Upper lobe of right lung (tissue), 1 donor: ENCODE measurements around the gene NLRP8. TPM values are rescaled to one million over a fixed set of nuclear protein-coding genes. Genes with fewer than 3 reads are reported as not detected.

Source experiments
- ATAC-seq: fragments of 200-7000 bp; cut with Tn5 transposase; one replicate; pipeline ENCODE4 v1.9.1; 2020; ENCODE audit warnings: mild to moderate bottlenecking, moderate library complexity
- DNase-seq: peaks from one replicate; pipeline ENCODE4 v3.0.0-alpha.2; 2020
- H3K27ac ChIP-seq: fragments of 200-600 bp; one replicate; pipeline ENCODE4 v1.8.0; 2022
- H3K27me3 ChIP-seq: fragments of 200-600 bp; one replicate; pipeline ENCODE4 v1.8.0; 2022; ENCODE audit warnings: mild to moderate bottlenecking
- H3K36me3 ChIP-seq: fragments of 200-600 bp; one replicate; pipeline ENCODE4 v1.8.0; 2022
- H3K4me1 ChIP-seq: fragments of 200-600 bp; one replicate; pipeline ENCODE4 v1.8.0; 2022
- H3K4me3 ChIP-seq: fragments of 200-600 bp; one replicate; pipeline ENCODE4 v1.8.0; 2022; ENCODE audit warnings: mild to moderate bottlenecking
- H3K9me3 ChIP-seq: fragments of 200-600 bp; one replicate; pipeline ENCODE4 v1.8.0; 2022
- intact Hi-C: fragments of 100-400 bp; cut with DNase I; formaldehyde crosslinking; loops from one replicate; pipeline ENCODE4 v1.11.0; 2022
- total RNA-seq: library from RNA; stranded (reverse); fragmentation: NEBNext Ultra II Directional; extraction: Animal tissue kit (Norgen Biotek cat#: 25700); gene quantifications from one replicate; pipeline ENCODE4 v1.2.1, GENCODE V29; 2021
- TF ChIP-seq, protein P1 (sequence below): fragments of 200-600 bp; IDR thresholded peaks from one replicate; pipeline ENCODE4 v1.8.0; 2022; ENCODE audit warnings: antibody characterized with exemption
- donor health status: DM: no; HTN: yes; CAD: no; lungs with severe emphysema.

The NLRP8 gene
- total RNA-seq, 1 donor from 2014 or later, result not detected

DNA sequence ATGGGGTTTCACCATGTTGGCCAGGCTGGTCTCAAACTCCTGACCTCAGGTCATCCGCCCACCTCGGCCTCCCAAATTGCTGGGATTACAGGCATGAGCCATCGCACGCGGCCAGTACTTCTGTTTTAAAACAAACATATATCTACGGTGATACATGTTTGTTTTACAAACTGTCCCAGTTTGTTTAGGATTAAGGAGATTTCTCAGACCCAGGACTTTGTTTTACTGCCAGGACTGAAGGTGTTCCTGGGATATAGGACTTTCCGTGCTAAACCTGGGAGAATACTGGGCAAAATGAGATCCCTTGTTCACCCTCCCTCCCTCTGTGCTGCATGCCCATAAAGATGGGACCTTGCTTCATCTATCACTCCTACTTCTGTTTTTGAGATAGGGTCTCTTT is 8.8 kb downstream of the NLRP8 start:
- no peak for ATAC-seq
- TF ChIP-seq, protein P1, sequence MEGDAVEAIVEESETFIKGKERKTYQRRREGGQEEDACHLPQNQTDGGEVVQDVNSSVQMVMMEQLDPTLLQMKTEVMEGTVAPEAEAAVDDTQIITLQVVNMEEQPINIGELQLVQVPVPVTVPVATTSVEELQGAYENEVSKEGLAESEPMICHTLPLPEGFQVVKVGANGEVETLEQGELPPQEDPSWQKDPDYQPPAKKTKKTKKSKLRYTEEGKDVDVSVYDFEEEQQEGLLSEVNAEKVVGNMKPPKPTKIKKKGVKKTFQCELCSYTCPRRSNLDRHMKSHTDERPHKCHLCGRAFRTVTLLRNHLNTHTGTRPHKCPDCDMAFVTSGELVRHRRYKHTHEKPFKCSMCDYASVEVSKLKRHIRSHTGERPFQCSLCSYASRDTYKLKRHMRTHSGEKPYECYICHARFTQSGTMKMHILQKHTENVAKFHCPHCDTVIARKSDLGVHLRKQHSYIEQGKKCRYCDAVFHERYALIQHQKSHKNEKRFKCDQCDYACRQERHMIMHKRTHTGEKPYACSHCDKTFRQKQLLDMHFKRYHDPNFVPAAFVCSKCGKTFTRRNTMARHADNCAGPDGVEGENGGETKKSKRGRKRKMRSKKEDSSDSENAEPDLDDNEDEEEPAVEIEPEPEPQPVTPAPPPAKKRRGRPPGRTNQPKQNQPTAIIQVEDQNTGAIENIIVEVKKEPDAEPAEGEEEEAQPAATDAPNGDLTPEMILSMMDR, result no peak
- Histone ChIP-seq H3K4me1 (no peaks in the 10 kb centered on the region), H3K36me3 (no peaks in the 10 kb centered on the region), H3K27me3 (no peaks in the 10 kb centered on the region), H3K9me3 (no peaks in the 10 kb centered on the region), H3K27ac (no peak overlapping the region), H3K4me3 (no peak overlapping the region)
- intact Hi-C loops, result no loop called here
- DNase-seq, result no peak

DNA sequence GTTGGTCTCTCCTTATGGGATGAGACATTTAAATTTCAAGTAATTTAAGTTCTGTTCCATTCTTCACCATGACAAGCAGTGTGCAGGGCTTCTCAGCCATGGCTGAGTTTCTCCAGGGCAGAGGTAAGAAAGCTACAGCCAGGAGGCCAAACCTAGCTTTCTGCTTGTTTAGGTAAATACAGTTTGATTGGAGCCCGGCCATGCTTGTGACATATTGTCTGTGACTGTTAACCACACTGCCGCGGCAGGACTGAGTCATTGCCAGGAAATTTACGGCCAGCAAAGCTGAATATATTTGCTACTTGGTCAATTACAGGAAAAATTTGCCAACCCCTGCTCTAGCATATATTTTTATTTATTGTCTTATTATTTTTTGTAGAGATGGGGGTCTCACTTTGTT is 10.7 kb downstream of the NLRP8 start:
- Histone ChIP-seq H3K4me1 (no peaks in the 10 kb centered on the region), H3K36me3 (no peaks in the 10 kb centered on the region), H3K27me3 (no peaks in the 10 kb centered on the region), H3K4me3 (no peak overlapping the region), H3K27ac (no peak overlapping the region), H3K9me3 (no peaks in the 10 kb centered on the region)
- TF ChIP-seq, protein P1, result no peak
- intact Hi-C loops, result no loop called here
- DNase-seq (no peak), ATAC-seq (no peak)

DNA sequence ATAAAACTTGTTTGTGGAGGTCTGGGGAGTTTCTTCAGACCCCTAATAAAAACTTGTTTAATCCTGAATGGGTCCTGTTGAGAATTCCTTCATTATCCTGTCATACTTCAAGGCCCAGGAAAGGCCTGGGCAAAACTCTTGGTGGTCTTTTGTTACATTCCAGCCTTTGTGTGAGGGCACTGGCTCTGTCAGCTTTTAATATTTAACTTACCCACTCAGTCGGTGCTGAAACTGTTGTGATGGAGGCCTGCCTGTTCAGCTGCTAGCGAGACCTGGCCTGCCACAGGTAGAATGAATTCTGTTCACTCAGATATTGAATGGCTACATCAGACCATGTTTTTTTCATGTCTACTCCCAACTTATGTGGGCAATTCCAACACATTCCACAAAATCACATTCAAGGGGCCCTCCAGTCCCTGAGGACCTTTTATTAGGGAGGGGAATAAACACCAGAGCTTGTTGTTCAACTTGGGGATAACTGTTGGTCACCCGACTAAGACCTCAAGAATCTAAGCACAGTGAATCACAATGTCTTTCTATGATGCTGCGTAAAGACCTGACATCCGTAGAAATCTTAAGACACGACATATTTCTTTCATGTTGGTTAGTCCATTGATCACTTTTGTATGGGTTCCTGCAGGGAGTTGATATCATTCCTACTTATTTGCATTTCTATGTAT is 12.5 kb downstream of the NLRP8 start:
- no peaks in the 10 kb centered on the region for H3K4me1 ChIP-seq
- DNase-seq, result no peak
- H3K27ac ChIP-seq, result no peak overlapping the region
- H3K36me3 ChIP-seq, result no peaks in the 10 kb centered on the region
- no peak overlapping the region for H3K4me3 ChIP-seq
- TF ChIP-seq, protein P1, result no peak
- intact Hi-C loops, result no loop called here
- ATAC-seq, result no peak
- H3K27me3 ChIP-seq, result no peaks in the 10 kb centered on the region
- no peaks in the 10 kb centered on the region for H3K9me3 ChIP-seq

- H3K27me3 ChIP-seq, result no peaks in the 10 kb centered on the region
- H3K27ac ChIP-seq, result no peak overlapping the region
- no peak overlapping the region for H3K4me3 ChIP-seq
- TF ChIP-seq, protein P1, result no peak
- intact Hi-C loops, result no loop called here
- no peaks in the 10 kb centered on the region for H3K36me3 ChIP-seq
- no peaks in the 10 kb centered on the region for H3K4me1 ChIP-seq
- ATAC-seq, result no peak
- DNase-seq, result no peak
- H3K9me3 ChIP-seq, result no peaks in the 10 kb centered on the region
These were observed 14.6 kb downstream of the NLRP8 start for GRCh38 chr19:55962186-55962585.

DNA sequence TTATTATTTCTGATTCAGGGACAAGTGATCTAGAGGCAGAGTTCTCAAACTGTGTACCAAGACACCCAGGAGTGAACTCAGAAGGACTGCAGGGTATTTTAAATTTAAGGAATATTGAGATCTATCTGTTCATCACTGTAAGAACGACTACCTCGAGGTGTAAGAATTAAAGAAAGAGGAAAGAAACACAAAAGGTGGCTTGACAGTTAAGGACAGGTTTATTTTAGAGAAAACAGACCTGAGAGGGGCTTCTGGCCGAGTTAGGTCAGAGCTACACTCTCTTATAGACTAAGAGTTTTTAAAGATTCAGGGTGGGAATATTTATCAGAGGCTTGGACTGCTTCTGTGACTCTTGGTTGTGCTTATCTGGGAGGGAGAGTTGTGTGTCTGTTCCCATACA is 26.4 kb downstream of the NLRP8 start:
- H3K4me3 ChIP-seq, result no peak overlapping the region
- TF ChIP-seq, protein P1, result no peak
- no peaks in the 10 kb centered on the region for H3K4me1 ChIP-seq
- no peaks in the 10 kb centered on the region for H3K9me3 ChIP-seq
- no peaks in the 10 kb centered on the region for H3K36me3 ChIP-seq
- no peak overlapping the region for H3K27ac ChIP-seq
- intact Hi-C loops, result no loop called here
- H3K27me3 ChIP-seq, result no peaks in the 10 kb centered on the region
- DNase-seq (no peak), ATAC-seq (no peak)

- intact Hi-C loops, result no loop called here
- H3K4me3 ChIP-seq, result no peak overlapping the region
- no peaks in the 10 kb centered on the region for H3K27me3 ChIP-seq
- no peaks in the 10 kb centered on the region for H3K9me3 ChIP-seq
- no peak for DNase-seq
- no peaks in the 10 kb centered on the region for H3K4me1 ChIP-seq
- no peak for ATAC-seq
- TF ChIP-seq, protein P1, result no peak
- H3K36me3 ChIP-seq, result no peaks in the 10 kb centered on the region
- H3K27ac ChIP-seq, result no peak overlapping the region
These were observed 32.8 kb downstream of the NLRP8 start for GRCh38 chr19:55980415-55980814.
